OCI-LY3 (cell line): ENCODE measurements around the gene CYP39A1.

Experiments used
- CTCF ChIP-seq: fragments of 200-600, 300-600 bp; sonication (generic); IDR thresholded peaks from 2 replicates; pipeline ENCODE4 v1.5.1; 2014; ENCODE audit warnings: antibody characterized with exemption, low read length, low read depth
- EZH2phosphoT487 ChIP-seq: fragments of 200-600 bp; shearing (Covaris generic); IDR thresholded peaks from 2 replicates; pipeline ENCODE4 v1.6.1; 2018; ENCODE audit warnings: antibody characterized with exemption, mixed run types, low read depth

GRCh38 chr6:46539866-46540265 is 112.8 kb downstream of the CYP39A1 start:
- no peak for TF ChIP-seq CTCF
- TF ChIP-seq EZH2phosphoT487: no peak
